ENCODE results near the gene ELP1. TPM values are rescaled to one million over a fixed set of nuclear protein-coding genes. Genes with fewer than 3 reads are reported as not detected.

The ELP1 gene
- polyA plus RNA-seq, 1 donor (not counting 4 experiments of a cell fraction or from before 2014, with no cell fraction given), result 49.6 TPM

GRCh38 chr9:108967916-108968315 lies 34.0 kb upstream of the ELP1 start:
- H3K79me2 ChIP-seq (ENCODE audit: control insufficient read depth, insufficient read depth, low read length), result no peaks in the 10 kb centered on the region
- H4K20me1 ChIP-seq (ENCODE audit: control insufficient read depth, extremely low read depth, insufficient read depth, low read length), result no peaks in the 10 kb centered on the region
- DNase-seq (ENCODE audit: low read depth, low spot score) (no peak), FAIRE-seq (no peak)
- H3K9ac ChIP-seq (ENCODE audit: control insufficient read depth, extremely low read depth, insufficient read depth, low read length), result no peak overlapping the region
- no peak overlapping the region for H2AFZ ChIP-seq (ENCODE audit: control insufficient read depth, low read length)
- H3K9me1 ChIP-seq (ENCODE audit: control insufficient read depth, extremely low read depth, insufficient read depth, low read length), result no peaks in the 10 kb centered on the region
- H3K4me3 ChIP-seq (ENCODE audit: control insufficient read depth in 2 of 3, extremely low read depth in 1 of 3, insufficient read depth in 2 of 3, low read depth in 1 of 3, low read length in 3 of 3), result no peak overlapping the region
- H3K36me3 ChIP-seq (ENCODE audit: control insufficient read depth in 2 of 2, extremely low read depth in 1 of 2, insufficient read depth in 2 of 2, low read length in 2 of 2), result peaks cover 13 to 22% of the 10 kb centered on the region in 2 experiments
- no peak for TF ChIP-seq CTCF (optimal IDR thresholded peaks at IDR 0.05 in 1 of 3, IDR thresholded peaks at IDR 0.05 in 1 of 3, conservative IDR thresholded peaks at IDR 0.05 in 1 of 3; ENCODE audit: extremely low read depth in 1 of 3, insufficient read depth in 2 of 3, low read length in 3 of 3)
- no peak for TF ChIP-seq EZH2 (IDR thresholded peaks at IDR 0.05; ENCODE audit: low read length)
- H3K4me2 ChIP-seq (ENCODE audit: control insufficient read depth, extremely low read depth, insufficient read depth, low read depth, low read length), result no peak overlapping the region
- H3K9me3 ChIP-seq (ENCODE audit: control insufficient read depth, low read depth, low read length), result no peaks in the 10 kb centered on the region
- dilution Hi-C loops (cut with MboI; ENCODE audit: extremely low pct_ligation_motif_present, low sequenced_read_pairs), result no loop called here
- H3K27me3 ChIP-seq (ENCODE audit: control insufficient read depth, extremely low read depth, insufficient read depth, low read length), result no peaks in the 10 kb centered on the region
- H3K27ac ChIP-seq (ENCODE audit: control insufficient read depth, insufficient read depth, low read length), result no peak overlapping the region
- no peaks in the 10 kb centered on the region for H3K4me1 ChIP-seq (ENCODE audit: control insufficient read depth, extremely low read depth, insufficient read depth, low read length)

- no peaks in the 10 kb centered on the region for H4K20me1 ChIP-seq (ENCODE audit: control insufficient read depth, extremely low read depth, insufficient read depth, low read length)
- H3K27ac ChIP-seq (ENCODE audit: control insufficient read depth, insufficient read depth, low read length), result no peak overlapping the region
- no peaks in the 10 kb centered on the region for H3K27me3 ChIP-seq (ENCODE audit: control insufficient read depth, extremely low read depth, insufficient read depth, low read length)
- no peak overlapping the region for H3K4me3 ChIP-seq (ENCODE audit: control insufficient read depth in 2 of 3, extremely low read depth in 1 of 3, insufficient read depth in 2 of 3, low read depth in 1 of 3, low read length in 3 of 3)
- dilution Hi-C loops (cut with MboI; ENCODE audit: extremely low pct_ligation_motif_present, low sequenced_read_pairs), result no loop called here
- no peaks in the 10 kb centered on the region for H3K9me1 ChIP-seq (ENCODE audit: control insufficient read depth, extremely low read depth, insufficient read depth, low read length)
- H3K9ac ChIP-seq (ENCODE audit: control insufficient read depth, extremely low read depth, insufficient read depth, low read length), result no peak overlapping the region
- H3K79me2 ChIP-seq (ENCODE audit: control insufficient read depth, insufficient read depth, low read length), result no peaks in the 10 kb centered on the region
- H3K9me3 ChIP-seq (ENCODE audit: control insufficient read depth, low read depth, low read length), result no peaks in the 10 kb centered on the region
- peaks cover 14 to 22% of the 10 kb centered on the region in 2 experiments for H3K36me3 ChIP-seq (ENCODE audit: control insufficient read depth in 2 of 2, extremely low read depth in 1 of 2, insufficient read depth in 2 of 2, low read length in 2 of 2)
- TF ChIP-seq EZH2 (IDR thresholded peaks at IDR 0.05; ENCODE audit: low read length) (no peak), CTCF (optimal IDR thresholded peaks at IDR 0.05 in 1 of 3, IDR thresholded peaks at IDR 0.05 in 1 of 3, conservative IDR thresholded peaks at IDR 0.05 in 1 of 3; ENCODE audit: extremely low read depth in 1 of 3, insufficient read depth in 2 of 3, low read length in 3 of 3) (no peak)
- H3K4me2 ChIP-seq (ENCODE audit: control insufficient read depth, extremely low read depth, insufficient read depth, low read depth, low read length), result no peak overlapping the region
- no peaks in the 10 kb centered on the region for H3K4me1 ChIP-seq (ENCODE audit: control insufficient read depth, extremely low read depth, insufficient read depth, low read length)
- H2AFZ ChIP-seq (ENCODE audit: control insufficient read depth, low read length), result no peak overlapping the region
- DNase-seq (ENCODE audit: low read depth, low spot score) (no peak), FAIRE-seq (no peak)
These were observed 29.7 kb upstream of the ELP1 start for GRCh38 chr9:108963459-108964143.
